ENCODE results near the gene COL5A1.

The COL5A1 gene

GRCh38 chr9:134886413-134886913 is 244.9 kb downstream of the COL5A1 start:
- DNase-seq: no peak

GRCh38 chr9:134887219-134887618 is 245.6 kb downstream of the COL5A1 start:
- DNase-seq: no peak

GRCh38 chr9:134887686-134888602 is 246.3 kb downstream of the COL5A1 start:
- DNase-seq: no peak

GRCh38 chr9:134888603-134889190 is 247.1 kb downstream of the COL5A1 start:
- DNase-seq: no peak

GRCh38 chr9:134889386-134890154 is 248.0 kb downstream of the COL5A1 start:
- no peak for DNase-seq

GRCh38 chr9:134890155-134890495 is 248.5 kb downstream of the COL5A1 start:
- DNase-seq: no peak

- no peak for DNase-seq
Observed at GRCh38 chr9:134891053-134891452, 249.4 kb downstream of the COL5A1 start.

GRCh38 chr9:134891713-134892112 is 250.1 kb downstream of the COL5A1 start:
- no peak for DNase-seq

- no peak for DNase-seq
Observed at GRCh38 chr9:134892221-134892620, 250.6 kb downstream of the COL5A1 start.

GRCh38 chr9:134892820-134893420 is 251.3 kb downstream of the COL5A1 start:
- DNase-seq: no peak

All from NCI-H2081 (cell line).